Suppressor macrophage treated with lipopolysaccharide for 4 hours (primary cell): ENCODE measurements around the gene POFUT1.
A peak's percentile ranks its signal among the peaks of the same experiment; 100 is the strongest.

ENCODE experiments used
- DNase-seq: peaks from one replicate; pipeline ENCODE4 v3.0.0-alpha.2; 2020

POFUT1 gene

GRCh38 chr20:32208499-32209154 is 947 bp downstream of the POFUT1 start:
- DNase-seq, result no peak

DNA sequence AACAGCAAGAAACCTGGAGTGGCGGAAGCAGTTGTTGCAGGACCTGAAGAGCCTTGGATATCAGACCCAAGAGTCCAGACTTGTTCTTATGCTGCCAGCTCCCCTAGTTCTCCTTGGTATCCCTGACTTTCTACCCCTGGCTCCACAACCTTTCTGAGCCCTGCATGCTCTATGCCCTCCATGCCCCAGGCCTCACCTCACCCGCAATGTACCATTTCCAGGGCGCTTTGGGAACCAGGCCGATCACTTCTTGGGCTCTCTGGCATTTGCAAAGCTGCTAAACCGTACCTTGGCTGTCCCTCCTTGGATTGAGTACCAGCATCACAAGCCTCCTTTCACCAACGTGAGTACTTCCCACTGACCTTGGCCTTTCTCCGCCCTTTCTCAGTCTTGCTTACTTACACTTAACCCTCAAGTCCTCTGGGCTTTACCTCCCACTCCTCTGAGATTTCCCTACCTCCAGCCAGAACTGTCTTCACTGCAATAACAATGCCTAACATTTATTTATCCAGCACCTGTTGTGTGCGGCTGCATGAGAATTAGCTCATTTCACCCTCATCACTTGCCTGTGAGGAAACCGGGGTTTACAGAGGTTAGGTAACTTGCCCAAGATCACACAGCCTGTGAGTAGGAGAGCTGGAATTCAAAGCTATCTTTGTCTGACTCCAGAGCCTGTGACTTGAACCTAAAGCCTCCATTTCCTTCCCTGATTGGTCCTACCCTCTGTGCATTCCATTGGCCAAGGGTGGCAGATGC is 2.3 kb downstream of the POFUT1 start:
- no peak for DNase-seq

- DNase-seq, result no peak
These were observed 6.2 kb downstream of the POFUT1 start for GRCh38 chr20:32213870-32214269.

GRCh38 chr20:32215147-32215546 is 7.5 kb downstream of the POFUT1 start:
- DNase-seq, result no peak

- DNase-seq, result no peak
These were observed 8.0 kb downstream of the POFUT1 start for GRCh38 chr20:32215729-32216128.

DNA sequence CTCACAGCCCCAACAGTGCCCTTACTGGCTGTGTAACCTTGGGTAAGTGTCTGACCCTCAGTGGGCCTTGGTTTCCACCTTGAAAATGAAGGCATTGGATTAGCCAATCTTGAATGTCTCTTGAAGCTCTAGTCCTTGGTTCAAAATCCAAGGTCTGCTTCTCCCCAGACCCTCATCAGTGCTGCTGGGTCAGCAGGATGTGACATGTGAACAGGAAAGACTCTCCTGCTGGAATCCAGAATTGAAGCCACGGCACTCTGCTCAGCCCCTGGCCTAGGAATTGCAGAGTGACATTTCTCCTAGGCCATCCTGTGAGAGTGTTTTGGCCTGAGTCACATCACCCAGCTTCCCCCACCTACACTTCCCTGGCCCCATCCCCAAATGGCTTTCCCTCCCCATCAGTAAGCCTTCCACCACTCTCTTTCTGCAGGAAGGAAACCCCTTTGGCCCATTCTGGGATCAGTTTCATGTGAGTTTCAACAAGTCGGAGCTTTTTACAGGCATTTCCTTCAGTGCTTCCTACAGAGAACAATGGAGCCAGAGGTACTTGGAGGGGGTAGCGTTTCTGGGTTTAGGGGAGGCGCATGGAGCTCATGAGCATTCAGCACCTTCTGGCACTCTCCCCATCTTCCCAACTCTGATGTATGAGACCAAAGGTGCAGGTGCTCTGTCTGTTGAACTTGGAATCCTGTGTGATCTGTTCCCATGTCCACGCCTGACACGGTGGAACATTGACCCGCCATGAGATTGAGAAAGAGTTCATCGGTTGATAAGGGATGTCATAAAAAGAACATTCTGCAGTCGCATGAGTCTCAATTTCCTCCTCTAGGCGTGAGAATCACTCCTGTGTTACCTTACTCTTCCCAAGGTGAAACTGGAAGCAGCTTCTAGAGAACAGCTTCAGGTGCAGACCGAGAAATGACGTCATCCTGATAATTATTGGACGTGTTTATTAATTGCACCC is 8.8 kb downstream of the POFUT1 start:
- no peak for DNase-seq

GRCh38 chr20:32218156-32218900 is 10.6 kb downstream of the POFUT1 start:
- DNase-seq, result no peak

DNA sequence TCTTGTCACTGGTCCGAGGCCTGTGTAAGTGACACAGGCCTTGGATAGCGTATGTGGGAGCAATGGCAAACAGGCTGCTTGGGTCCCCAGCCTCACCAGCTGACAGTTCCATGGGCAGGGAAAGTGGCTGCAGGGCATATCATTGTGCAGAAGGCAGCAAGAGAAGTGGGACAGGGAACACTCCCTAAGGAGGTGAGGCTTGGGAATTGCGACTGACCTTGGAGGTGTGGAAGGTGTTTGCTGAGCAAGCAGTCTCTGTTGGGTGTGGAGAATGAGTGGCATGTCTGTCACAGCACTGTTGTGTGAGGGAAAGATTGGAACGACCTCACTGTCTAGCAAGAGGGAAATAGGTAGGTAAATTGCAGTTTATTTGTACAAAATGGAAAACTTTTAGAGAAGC is 16.8 kb downstream of the POFUT1 start:
- DNase-seq, result no peak

- DNase-seq, result no peak
These were observed 18.7 kb downstream of the POFUT1 start for GRCh38 chr20:32226391-32226790.

DNA sequence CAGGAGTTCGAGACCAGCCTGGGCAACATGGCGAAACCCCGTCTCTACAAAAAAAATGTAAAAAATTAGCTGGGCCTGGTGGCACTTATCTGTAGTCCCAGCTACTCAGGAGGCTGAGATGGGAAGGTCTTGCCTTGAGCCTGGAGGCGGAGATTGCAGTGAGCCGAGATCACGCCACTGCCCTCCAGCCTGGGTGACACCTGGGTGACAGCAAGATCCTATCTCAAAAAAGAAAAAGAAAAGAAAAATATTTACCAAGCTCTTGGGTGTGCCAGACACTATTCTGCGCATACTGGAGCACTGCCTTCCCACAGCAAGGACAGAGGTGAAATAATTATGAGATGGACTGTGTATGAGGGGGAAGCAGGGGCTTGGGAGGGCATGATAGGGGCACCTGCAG is 19.6 kb downstream of the POFUT1 start:
- no peak for DNase-seq

- peak; percentile 26 for DNase-seq
These were observed 20.3 kb downstream of the POFUT1 start for GRCh38 chr20:32227744-32228688.

GRCh38 chr20:32229251-32229747 is 21.6 kb downstream of the POFUT1 start:
- DNase-seq, result no peak

- DNase-seq, result no peak
These were observed 23.0 kb downstream of the POFUT1 start for GRCh38 chr20:32230707-32231106.

- no peak for DNase-seq
These were observed 23.6 kb downstream of the POFUT1 start for GRCh38 chr20:32231245-32231644.

DNA sequence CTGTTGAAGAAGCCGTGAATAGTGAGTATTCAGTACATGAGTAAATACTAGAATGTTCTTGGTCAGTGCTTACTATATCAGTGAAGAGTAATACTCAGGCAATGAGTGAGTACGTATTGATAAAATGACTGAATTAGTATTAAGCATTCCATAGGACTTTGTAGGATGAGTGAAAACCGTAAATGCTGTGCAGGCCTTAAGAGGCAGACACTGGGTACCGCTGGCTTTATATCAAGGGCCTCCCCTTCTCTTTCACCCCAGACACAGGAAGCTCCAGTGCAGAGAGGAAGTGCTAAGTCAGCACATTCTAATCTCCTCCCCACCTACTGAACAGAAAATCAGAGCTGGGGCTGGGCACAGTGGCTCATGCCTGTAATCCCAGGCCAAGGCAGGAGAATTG is 24.2 kb downstream of the POFUT1 start:
- peak; percentile 9 for DNase-seq

- no peak for DNase-seq
These were observed 24.7 kb downstream of the POFUT1 start for GRCh38 chr20:32232326-32232886.

DNA sequence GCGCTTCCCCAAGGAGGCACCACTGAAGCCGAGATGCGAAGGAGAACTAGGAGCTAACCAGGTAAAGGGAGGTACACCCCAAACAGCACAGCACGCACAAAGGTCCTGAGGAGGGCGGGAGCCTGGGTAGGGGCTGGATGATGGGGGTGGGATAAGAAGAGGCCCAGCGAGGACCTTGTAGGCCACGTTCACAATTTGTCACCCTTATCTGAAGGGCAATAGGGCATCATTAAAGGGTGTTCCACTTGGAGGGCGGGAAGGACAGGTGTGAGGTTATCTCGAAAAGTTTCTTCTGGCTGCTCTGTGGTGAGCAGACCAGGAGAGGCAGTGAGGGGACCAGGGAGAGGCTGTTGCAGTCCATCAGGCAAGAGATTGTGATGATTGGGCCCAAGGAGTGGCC is 25.6 kb downstream of the POFUT1 start:
- DNase-seq, result no peak

DNA sequence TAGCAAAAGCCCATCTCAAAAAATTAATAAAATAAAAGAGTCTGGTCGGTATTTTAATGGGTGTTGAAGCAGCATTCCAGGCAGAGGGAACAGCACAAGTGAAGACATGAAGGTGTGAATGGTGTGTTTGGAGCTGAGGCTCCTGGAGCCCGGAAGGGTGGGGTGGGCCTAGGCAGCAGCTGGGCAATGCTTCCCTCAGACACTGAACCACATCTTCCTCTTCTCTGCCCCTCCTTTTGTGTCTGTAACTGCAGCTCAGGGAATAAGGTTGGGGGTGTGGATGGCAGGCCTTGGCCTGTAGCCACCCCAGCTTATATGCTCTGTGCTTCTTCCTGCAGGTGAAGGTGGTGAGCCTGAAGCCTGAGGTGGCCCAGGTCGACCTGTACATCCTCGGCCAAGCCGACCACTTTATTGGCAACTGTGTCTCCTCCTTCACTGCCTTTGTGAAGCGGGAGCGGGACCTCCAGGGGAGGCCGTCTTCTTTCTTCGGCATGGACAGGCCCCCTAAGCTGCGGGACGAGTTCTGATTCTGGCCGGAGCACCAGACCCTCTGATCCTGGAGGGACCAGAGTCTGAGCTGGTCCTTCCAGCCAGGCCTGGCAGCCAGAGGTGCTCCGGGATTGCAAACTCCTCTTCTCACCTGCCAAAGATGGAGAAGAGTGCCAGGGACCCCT is 26.6 kb downstream of the POFUT1 start:
- no peak for DNase-seq

DNA sequence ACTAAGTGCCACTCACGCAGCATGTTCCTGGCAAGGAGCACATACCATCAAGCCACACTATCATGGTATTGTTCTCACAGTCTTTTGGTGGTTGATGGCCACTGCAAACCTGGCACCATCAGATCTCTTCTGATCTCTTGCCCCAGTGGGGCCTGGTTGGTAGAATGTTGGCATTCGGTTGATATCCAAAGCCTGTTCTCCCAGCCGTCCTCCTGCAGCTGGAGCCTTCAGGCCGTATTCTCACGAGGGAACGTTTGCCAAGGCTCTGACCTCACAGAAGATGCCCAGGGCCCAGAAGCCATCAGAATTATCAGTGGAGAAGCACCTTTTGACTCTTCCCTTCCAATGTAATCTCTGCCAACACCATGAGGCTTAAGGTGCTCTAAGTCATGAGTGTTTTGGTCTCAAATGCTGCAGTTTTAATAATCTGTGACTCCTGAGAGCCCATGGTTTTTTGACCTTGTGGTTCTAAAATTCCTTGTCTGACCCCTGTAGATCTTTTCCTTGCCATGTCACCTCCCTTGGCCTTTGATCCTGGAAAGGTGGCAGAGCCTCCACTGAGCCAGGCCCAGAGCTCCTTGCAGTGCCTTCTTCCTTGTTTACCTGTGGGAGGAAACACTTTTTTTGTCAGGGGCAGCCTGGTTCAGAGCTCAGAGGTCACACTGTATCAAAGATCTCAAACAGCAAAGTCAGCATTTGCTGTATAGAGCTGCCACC is 27.8 kb downstream of the POFUT1 start:
- DNase-seq, result no peak

GRCh38 chr20:32236048-32236533 is 28.4 kb downstream of the POFUT1 start:
- DNase-seq, result no peak
